GM18519 (cell line): Measurements from ENCODE around the gene SPN.
"Not testable (repeated sequence)": the region's sequence is repeated elsewhere in the genome, so short reads cannot be mapped to it uniquely, and the experiment has no call there.

Source experiments
- ATAC-seq: cut with Tn5 transposase; IDR thresholded peaks from one replicate; pipeline ENCODE4 v1.9.1; 2021; ENCODE audit warnings: mild to moderate bottlenecking, moderate library complexity; ENCODE audit not compliant: unreplicated experiment, low FRiP score

The SPN gene

GRCh38 chr16:29699324-29700219, 36.5 kb downstream of the SPN start:
- ATAC-seq, result no peak

- no peak for ATAC-seq
Observed at GRCh38 chr16:29700253-29700987, 37.4 kb downstream of the SPN start.

GRCh38 chr16:29701214-29701555, 38.1 kb downstream of the SPN start:
- no peak for ATAC-seq

- ATAC-seq, result no peak
Observed at GRCh38 chr16:29702269-29702668, 39.2 kb downstream of the SPN start.

GRCh38 chr16:29705030-29705429, 42.0 kb downstream of the SPN start:
- no peak for ATAC-seq

GRCh38 chr16:29707160-29707559, 44.1 kb downstream of the SPN start:
- not testable (repeated sequence) for ATAC-seq

GRCh38 chr16:29708917-29709600, 46.0 kb downstream of the SPN start:
- no peak for ATAC-seq

GRCh38 chr16:29709657-29710056, 46.6 kb downstream of the SPN start:
- not testable (repeated sequence) for ATAC-seq

DNA sequence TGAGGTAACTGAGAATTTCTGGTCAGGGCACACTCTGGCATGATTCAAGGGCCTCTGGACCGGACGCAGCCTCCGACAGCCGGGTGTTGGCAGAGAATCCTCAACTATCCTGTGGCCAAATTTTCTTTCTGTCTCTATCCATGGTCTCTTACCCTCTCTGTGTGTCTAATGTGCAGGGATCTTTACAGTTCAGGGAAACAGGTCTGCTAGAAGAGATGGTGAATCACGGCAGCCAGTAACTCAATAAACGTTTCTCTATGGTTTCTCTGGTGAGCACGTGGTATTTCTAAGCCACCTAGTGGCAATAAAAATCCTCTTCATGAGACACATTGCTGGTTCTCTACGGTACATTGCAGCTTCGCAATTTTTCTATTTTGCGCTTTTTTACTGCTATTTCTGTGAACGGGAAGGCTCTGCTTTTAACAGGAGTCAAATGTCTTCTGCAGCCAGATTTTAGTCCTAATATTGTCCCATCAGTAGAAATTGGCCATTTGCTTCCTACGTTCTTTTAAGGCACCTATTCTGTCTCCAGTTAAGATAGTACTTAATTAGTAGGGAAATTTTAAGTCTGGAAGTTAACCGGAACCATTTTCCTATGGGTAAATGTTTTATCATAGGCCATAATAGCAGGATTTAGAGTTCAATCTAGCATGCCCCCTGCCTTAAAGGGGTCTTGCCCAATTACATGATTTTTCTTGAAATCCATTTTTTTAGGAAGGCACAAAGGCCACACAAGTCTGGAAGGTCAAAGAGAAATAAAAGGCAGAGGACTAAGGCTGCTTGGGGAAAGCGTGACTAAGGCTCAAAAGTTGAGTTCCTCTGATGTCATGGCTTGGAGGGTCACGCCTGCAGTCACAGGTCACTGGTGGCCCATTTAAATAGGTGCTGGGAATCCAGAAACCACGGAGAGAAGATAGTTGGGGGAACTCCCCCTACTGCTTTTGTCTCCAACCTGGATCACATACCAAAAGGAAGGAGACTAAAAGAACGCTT, 47.5 kb downstream of the SPN start:
- ATAC-seq, result no peak

DNA sequence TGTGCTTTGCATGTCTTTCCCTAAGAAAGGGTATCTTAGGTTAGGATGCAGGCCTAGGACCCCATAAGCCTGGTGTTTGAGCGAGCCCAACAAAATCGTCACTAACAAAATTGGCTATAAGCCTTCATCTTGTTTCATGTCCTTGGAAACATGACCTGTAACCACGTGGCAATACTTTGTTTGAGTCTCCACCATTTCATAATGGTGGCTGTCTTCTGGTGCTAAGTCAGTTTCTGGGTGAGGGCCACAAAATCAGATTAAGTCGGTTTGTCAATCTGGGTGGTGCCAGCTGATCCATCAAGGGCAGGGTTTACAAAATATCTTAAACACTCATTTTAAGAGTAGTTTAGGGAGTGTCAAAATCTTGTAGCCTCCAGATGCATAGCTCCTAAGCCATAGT, 49.8 kb downstream of the SPN start:
- no peak for ATAC-seq

- ATAC-seq, result no peak
Observed at GRCh38 chr16:29714396-29714795, 51.3 kb downstream of the SPN start.

DNA sequence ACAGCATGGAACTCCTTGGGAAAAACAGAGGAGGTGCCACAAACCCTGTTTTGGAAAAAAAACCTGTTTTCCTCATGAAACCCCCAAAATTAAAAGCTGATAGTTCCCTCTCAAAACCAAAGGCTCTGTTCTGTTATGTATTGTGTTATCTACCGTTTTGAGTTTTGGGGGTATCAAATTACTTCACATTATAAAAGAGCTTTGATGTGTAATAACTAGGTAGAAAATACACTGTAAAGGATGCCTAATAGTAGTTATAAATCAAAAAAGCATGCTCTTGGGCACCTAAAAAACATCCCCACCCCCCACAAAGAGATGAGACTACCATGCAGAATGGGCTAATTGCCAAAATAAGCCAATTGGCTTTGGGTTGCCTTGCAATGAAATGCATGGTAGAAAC, 51.9 kb downstream of the SPN start:
- no peak for ATAC-seq

- ATAC-seq, result no peak
Observed at GRCh38 chr16:29717113-29717512, 54.1 kb downstream of the SPN start.

GRCh38 chr16:29719063-29719462, 56.0 kb downstream of the SPN start:
- ATAC-seq, result no peak
